Hematopoietic multipotent progenitor cell treated with erythropoietin and hydrocortisone succinate and interleukin-3 and kit ligand, for 4 days (in vitro differentiated cells): ENCODE measurements around the gene RAF1.
"Not testable (repeated sequence)": the region's sequence is repeated elsewhere in the genome, so short reads cannot be mapped to it uniquely, and the experiment has no call there.

Experiments used
- DNase-seq: peaks from one replicate; pipeline ENCODE4 v3.0.0-alpha.2; 2015

RAF1 gene

DNA sequence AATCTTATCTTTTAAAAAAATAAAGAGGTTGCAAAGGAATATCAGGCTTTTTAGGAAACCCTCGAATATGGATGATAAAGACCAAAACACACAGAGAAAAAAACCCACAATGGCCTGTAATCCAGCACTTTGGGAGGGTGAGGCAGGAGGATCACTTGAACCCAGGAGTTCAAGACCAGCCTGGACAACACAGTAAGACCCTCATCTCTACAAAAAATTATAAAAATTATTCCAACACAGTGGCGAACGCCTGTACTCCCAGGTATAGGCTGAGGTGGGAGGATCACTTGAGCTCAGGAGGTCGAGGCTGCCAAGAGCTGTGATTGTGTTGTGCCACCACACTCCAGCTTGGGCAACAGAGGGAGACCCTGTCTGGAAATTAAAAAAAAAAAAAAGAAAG lies 30.8 kb downstream of the RAF1 start:
- no peak for DNase-seq

DNA sequence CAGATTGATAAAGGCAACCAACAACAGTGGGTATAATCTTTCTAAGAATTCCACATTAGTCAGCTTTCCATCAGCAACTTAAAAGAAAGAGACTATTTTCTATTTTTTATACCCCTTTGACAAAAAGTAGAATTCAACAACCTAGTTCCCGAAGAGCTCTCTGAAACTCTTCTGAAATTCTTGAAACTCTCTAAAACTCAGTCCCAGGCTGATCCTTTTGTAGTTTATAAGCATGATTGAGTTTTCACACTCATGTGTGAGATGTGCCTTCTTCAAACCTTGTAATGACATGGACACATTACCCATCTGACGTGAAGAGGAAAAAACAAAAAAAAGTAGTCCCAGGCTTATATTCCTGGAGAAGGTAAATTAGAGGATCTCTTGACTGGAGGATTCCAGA lies 31.4 kb downstream of the RAF1 start:
- no peak for DNase-seq

DNA sequence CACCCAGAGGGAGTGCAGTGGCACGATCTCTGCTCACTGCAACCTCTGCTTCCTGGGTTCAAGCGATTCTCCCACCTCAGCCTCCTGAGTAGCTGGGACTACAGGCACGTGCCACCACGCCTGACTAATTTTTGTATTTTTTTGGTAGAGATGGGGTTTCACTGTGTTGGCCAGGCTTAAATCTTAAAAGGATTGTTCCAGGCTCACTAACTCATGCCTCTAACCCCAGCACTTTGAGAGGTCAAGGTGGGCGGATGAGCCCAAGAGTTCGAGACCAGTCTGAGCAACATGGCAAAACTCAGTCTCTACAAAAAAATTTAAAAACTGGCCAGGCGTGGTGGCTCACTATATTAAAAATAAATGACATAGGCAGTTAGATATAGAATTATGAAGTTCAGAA lies 33.1 kb downstream of the RAF1 start:
- not testable (repeated sequence) for DNase-seq

DNA sequence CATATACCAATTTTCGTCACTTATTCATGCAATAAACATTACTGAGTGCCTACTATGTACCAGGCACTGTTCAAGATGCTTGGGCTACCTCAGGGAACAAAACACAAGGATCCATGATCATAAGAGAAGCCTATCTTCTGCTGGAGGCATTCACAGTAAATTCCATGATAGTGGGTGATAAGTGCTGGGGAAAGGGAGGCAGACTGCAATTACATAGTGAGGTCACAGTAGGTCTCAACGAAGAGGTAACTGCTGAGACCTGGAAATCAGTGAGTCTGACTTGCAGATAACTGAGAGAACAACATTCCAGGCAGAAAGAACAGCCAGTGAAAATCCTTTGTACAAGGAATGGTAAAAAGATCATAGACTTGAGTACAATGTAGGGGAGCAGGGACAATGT lies 33.6 kb downstream of the RAF1 start:
- no peak for DNase-seq

DNA sequence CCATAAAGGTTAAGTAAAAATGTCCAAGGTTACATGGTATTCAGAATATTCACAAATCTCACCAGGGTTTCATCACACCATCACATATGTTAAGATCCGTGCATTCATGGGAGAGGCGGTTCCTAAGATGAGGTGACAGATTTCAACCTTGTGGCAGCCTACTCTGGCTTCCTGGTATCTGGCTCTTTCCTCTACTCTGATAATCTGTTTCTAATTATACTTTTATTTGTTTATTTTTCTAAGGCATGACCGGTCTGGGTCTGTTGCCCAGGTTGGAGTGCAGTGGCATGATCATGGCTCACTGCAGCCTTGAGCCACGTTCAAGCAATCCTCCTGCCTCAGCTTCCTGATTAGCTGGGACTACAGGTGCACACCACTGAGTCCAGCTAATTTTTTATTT lies 34.4 kb downstream of the RAF1 start:
- peak; percentile 47 for DNase-seq

DNA sequence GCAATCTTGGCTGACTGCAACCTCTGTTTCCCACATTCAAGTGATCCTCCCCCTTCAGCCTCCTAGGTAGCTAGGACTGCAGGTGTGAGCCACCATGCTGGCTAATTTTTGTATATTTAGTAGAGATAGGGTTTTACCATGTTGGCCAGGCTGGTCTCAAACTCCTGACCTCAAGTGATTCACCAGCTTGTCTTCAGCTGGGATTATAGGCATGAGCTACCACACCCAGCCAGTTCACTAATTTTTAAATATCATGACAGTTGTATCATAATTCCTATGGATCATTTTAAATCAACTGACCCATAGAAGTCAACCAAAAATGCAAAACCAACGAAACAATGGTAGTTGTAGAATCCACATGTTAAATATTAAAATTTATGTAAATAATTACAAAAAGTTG lies 35.1 kb downstream of the RAF1 start:
- DNase-seq: no peak

DNA sequence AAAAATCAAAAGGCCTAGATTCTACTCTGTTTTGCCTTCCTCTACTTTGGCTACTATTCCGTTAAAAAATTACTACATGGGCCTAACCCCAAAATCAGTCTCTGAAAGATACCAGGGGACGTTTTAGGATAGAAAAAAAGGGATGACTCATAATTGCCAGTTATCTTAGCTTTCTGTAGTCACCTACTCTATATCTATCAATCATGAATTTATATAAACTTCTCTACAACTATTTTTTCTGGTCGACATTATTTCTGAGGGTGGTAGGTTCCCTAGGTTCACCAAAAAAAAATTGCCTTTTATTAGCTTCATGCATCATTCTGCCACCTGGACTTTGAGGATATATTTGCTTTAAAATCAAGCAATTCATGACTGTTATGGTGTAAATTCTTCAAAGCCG lies 36.5 kb downstream of the RAF1 start:
- peak; percentile 48 for DNase-seq

DNA sequence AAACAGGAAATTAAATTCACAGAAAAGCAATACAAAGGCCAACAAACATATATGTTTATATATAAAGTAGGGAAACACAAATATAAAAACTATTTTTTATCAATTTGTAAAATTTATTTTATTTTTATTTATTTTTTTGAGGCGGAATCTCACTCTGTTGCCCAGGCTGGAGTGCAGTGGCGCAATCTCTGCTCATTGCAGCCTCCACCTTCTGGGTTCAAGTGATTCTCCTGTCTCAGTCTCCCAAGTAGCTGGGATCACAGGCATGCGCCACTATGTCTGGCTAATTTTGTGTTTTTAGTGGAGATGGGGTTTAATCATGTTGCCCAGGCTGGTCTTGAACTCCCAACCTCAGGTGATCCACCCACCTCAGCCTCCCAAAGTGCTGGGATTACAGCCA lies 39.0 kb downstream of the RAF1 start:
- DNase-seq: not testable (repeated sequence)

DNA sequence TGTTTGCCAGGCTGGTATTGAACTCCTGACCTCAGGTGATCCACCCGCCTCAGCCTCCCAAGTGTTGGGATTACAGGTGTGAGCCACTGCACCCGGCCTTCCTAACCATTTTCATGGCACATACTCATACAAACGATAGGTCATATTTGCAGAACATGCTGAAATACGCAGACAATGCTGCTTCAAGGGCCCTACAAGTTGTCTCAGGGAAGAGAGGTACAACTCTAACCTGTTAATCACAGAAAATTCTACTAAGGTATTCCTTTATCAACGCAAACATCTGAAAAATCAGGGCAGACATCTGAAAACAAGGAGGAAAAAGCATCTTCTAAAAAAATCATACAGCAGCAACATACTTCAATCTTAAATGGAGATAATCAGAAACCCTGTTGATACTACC lies 39.9 kb downstream of the RAF1 start:
- no peak for DNase-seq

DNA sequence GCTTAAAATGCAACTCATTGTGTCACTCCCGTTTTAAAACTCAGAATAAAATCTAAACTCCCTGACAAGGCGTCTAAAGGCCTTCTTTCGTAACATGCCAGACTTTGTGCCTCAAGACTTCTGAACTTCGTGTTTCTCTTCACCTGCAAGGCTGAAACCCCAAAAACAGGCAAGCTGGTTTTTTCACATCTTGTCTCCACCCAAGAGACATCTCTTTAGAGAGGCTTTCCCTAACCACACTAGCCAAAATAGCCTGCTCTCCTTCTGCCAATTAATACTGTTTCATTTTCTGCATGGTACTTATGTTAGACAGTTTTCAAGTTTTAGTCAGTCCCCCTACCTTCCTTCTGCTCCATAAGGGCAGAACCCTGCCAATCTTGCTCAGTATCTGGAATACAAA lies 41.6 kb downstream of the RAF1 start:
- DNase-seq: peak; percentile 21

DNA sequence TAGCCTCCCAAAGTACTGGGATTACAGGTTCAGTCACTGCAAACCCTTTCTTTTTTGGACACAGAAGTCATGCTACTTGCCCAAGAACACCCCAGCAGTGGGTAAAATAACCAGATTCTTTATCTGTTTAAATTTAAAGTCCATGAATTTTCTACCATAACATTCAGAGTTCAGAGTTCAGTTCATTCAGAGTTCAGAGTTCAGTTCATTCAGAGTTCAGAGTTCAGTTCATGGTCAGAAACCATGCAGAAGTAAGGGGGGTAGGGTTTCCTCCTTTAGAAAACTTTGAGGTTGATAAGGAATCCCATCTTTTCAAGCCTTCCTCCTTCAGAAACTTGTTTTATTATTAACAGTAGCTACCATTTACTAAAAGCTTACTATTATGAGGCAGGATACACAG lies 43.2 kb downstream of the RAF1 start:
- peak; percentile 14 for DNase-seq

DNA sequence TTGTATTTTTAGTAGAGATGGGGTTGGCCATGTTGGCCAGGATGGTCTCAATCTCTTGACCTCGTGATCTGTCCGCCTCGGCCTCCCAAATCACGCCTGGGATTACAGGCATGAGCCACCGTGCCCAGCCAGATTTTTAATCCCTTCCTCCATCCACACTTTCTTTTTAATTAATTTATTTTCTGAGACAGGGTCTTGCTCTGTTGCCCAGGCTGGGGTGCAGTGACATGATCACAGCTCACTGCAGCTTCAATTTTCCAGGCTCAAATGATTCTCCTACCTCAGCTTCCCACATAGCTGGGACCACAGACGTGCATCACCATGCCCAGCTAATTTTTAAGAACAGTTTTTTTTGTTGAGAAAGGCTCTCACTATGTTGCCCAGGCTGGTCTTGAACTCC lies 43.6 kb downstream of the RAF1 start:
- DNase-seq: no peak

DNA sequence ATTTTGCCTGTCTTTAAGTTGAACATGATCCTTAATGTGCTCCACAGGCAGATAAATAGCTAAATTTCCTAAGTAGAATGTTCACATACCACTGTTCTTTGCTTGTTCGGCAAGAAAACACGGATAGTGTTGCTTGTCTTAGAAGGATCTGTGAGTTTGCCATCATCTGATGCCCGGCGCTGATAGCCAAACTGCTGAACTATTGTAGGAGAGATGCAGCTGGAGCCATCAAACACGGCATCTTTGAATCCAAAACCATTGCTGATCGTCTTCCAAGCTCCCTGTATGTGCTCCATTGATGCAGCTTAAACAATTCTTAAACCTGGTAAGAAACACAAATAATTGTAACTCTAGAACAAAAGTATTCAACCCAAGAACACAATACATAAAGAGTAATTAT lies 45.5 kb downstream of the RAF1 start:
- DNase-seq: no peak

DNA sequence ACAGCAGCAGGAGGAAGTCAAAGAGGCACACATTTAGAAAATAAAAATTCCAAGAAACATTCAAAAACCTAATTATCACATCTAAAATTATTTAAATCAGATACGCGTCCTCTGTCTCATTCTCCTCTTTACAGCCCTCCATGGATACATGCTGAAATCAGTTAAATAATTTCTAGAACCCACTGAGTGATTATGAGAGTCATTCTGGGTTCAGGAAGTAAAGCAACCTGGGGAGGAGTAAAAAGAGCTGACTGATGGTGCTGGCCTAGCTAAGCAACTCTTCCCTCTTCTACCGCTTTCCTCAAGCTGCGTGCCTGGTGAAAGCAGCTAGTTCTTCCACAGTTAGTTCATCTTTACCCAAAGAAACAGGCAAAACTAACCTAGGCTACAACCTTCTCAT lies 48.7 kb downstream of the RAF1 start:
- DNase-seq: no peak

DNA sequence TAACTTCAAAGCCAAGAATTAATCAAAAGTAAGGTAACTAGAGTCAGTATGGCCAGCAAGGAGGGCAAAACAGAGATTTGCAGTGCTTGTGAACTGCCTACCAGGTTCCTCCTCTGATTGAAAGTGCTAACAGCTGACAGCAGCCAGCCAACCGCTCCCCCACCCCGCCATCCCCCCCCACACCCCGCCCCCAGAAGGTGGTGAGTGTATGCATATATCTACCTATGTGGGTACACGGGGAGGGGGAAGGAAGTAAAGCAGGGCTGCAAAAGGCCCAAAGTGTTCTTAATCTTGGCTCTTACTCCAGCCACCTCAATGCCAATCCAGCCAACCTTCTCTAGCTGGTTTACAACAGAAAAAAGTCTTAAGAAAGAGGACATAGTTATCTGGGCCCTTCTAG lies 50.7 kb downstream of the RAF1 start:
- DNase-seq: no peak

DNA sequence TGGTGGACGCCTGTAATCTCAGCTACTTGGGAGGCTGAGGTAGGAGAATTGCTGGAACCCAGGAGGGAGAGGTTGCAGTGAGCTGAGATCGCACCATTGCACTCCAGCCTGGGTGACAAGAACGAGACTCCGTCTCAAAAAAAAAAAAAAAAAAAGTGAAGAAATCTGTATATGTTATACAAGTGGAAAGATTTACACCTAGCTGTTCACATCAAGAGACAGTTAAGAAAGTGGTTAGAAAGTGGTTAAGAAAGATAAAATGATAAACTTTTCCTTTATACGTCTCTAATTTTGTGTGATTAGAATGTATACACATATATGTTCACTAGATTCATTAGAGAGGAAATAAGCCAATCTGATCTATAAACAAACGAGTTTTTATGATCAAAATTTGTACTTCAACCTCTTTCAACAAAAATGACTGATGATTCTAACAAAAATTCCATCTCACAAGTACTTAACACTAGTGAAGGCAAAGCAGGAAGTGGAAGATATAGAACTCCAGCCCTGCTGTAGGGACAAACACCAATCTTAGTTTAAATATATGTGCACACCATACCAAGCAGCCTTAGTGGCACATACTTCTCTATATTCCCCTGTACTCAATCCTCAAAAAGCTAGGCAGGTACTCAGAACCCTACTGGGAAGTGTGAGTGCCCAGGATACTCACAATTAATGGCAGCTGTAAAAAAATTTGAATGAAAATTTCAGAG lies 51.2 kb downstream of the RAF1 start:
- peak; percentile 18 for DNase-seq

DNA sequence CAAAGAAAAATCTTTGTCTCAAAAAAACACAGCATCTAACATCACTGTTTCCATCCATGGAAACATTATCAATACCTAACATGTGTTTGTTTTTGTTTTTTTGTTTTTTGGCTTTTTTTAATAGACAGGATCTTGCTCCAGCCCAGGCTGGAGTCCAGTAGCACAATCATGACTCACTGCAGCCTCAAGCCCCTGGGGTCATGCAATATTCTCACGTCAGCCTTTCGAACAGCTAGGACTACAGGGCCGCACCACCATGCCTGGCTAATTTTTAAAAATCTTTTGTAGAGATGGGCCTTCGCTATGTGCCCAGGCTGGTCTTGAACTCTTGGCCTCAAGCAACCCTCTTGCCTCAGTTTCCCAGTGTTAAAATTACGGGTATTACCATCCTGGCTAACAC lies 52.8 kb downstream of the RAF1 start:
- DNase-seq: no peak

DNA sequence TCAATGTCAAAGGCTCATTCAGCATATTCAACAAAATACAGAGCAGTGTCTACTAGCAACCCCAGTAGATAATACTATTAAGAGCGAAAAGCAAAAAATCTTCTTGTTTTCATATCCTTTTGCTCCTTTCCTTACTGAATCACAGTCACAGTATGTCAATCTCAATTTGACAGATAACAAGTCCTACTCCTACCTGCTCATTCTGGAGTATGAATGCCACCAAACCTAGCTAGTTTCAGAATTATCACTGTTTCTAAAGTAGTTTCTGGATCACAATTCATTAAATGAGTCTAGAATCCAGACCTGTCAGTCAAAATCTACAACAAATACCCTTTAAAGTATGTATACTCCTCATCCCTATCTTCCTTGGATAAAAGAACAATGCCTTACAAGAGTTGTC lies 55.5 kb downstream of the RAF1 start:
- DNase-seq: no peak

DNA sequence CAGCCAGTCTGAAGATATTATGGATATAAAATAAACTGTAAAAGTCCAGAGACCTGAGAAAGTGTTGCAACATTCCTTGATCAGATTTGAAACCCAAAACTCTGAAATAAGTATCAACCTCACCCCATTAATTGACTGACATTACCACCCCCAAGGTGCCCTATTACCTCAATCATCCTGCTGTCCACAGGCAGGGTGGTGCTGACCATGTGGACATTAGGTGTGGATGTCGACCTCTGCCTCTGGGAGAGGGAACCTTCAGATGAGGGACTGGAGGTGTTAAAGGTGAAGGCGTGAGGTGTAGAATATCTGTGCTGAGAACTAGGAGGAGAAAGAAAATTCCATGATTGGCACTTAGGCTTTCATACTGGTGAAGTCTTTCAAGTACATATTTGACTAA lies 59.9 kb downstream of the RAF1 start:
- no peak for DNase-seq

DNA sequence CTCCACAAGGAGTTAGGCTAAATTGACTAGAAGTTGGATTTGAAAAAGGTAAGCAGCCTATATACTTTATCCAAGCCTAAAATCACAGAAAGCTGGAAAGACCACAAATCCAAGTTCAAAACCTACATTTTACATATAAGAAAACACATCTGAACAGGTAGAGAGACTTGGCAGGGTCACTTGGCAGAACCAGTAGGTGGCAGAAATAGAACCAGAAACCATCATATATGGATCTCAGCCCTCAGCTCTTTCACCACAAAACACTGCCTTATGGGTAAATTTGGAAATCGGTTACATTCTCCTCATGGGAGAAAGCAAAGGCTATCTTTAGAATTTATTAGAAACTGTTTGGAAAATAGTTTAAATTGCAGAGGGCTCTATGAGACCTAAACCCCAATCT lies 62.8 kb downstream of the RAF1 start:
- no peak for DNase-seq

DNA sequence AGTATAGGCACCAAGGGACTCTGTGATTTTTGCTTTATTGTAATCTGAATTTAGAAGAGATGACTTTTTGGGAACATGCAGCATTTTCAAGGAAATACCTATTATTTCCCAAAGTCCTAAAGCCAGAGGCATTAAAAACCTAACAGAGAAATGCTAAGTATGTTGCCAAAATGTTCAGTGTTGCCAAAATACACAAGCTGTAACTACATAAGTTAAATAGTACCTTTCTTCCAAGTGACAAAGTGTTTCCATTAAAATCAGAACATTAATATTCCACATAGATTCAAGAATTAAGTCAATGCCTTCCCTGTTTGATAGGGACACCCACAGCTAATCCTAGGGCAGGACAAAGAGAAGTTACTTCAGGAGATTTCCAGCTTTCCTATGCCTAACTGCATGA lies 65.0 kb downstream of the RAF1 start:
- DNase-seq: no peak

DNA sequence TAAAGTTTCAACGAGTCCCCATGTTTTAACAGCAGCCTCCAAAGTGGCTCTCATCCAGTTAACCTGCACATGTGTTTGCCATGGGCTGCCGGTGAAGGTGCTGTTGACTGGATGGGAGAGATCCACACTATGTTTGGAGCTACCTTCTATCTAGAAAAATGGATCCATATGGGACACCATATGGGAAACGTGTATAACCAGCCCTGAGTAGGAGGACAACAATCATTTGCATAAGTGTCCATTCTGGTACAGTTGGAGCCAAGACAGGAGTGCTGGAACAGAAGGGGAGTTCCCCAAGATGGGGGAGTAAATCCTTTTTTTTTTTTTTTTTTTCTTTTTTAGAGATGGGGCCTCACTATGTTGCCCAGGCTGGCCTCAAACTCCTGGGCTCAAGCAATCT lies 70.4 kb downstream of the RAF1 start:
- no peak for DNase-seq

DNA sequence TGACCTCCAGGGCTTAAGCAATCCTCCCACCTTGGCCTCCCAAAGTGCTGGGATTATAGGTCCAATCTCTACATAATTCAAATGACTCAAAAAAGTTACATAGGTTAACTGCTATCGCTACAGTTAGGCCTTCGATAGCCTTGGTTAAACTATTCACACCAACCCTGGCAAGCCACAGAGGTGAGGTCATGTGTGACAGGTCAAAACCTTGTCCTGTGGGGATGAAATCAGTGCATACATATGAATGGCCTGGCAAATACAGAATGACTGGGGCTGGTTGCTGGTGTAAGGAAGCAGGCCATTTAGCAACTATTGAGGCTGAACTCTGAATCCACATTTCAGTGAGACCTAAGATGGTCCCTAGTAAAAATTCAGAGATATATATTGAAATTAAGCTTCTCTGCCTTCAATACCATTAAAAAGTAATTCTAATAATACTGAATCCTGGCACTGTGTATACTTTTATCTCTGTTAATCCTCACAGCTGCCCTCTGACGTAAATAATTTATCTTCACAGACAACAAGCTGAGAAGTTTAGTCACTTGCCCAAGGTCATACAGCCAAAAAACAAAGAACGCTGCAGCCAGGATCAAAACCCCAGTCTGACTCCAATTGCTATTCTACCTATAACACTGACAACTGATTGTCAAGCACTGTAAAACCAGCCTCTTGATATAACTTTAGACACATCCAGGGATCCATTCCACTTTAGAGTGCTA lies 71.8 kb downstream of the RAF1 start:
- DNase-seq: no peak

DNA sequence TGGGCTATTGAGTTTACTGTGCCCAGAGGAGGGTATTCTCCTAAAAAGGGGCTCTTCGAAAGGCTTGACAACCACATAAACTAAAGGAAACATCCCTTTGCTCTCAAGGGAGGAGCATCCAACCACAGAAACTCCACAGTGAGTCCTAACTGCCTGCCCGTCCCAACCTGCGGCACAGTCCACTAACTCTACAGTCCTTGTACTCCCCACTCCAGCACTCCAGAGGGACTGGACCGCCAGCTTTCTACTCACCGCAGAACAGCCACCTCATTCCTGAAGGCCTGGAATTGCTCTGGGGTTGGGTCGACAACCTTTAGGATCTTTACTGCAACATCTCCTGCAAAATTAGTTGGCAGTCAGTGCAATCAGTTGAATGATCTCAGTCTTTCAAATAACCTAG lies 72.5 kb downstream of the RAF1 start:
- DNase-seq: no peak

DNA sequence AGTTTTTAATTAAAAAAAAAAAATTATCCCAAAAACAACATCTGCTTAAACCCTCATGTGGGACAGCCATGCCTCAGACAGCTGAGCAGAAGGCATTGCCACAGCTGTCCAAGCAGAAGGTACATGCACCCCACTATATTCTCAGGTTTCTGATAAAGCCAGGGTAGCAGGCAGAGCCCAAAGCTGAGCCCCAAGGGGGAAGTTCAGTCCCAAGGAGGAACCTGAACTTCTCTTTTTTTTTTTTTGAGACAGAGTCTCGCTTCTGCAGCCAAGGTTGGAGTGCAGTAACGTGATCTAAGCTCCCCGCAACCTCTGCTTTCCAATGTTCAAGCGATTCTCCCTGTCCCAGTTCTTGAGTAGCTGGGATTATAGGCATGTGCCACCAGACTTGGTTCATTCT lies 73.8 kb downstream of the RAF1 start:
- peak; percentile 49 for DNase-seq
